Measurements from ENCODE around the gene DNM1L.

- no peak for TF ChIP-seq CTCF (IDR thresholded peaks at IDR 0.05; ENCODE audit: insufficient read depth, low read depth, low read length)
- TF ChIP-seq EZH2 (IDR thresholded peaks at IDR 0.05; ENCODE audit: insufficient read depth, low read length), result no peak
Observed at GRCh38 chr12:32680787-32681186, 1.7 kb downstream of the DNM1L start.

Measured in astrocyte (in vitro differentiated cells and primary cell).